Left ventricle myocardium inferior (tissue), 1 donor: ENCODE results near the gene SUMO3. TPM values are rescaled to one million over a fixed set of nuclear protein-coding genes. Genes with fewer than 3 reads are reported as not detected.

Source experiments
- DNase-seq: peaks from one replicate; pipeline ENCODE4 v3.0.0-alpha.2; 2020
- H3K27ac ChIP-seq: fragments of 200-600 bp; replicated peaks from 2 replicates; pipeline ENCODE4 v1.8.0; 2021
- H3K27me3 ChIP-seq: fragments of 200-600 bp; 2 replicates; pipeline ENCODE4 v1.8.0; 2021; ENCODE audit warnings: low read depth
- H3K36me3 ChIP-seq: fragments of 200-600 bp; 2 replicates; pipeline ENCODE4 v1.8.0; 2021
- H3K4me1 ChIP-seq: fragments of 200-600 bp; 2 replicates; pipeline ENCODE4 v1.8.0; 2021
- H3K4me3 ChIP-seq: fragments of 200-600 bp; 2 replicates; pipeline ENCODE4 v1.8.0; 2021; ENCODE audit warnings: mild to moderate bottlenecking, moderate library complexity
- H3K9me3 ChIP-seq: fragments of 200-600 bp; replicated peaks from 2 replicates; pipeline ENCODE4 v1.8.0; 2021
- CTCF ChIP-seq: fragments of 200-600 bp; IDR thresholded peaks from 2 replicates; pipeline ENCODE4 v1.8.0; 2021; ENCODE audit warnings: antibody characterized with exemption, mild to moderate bottlenecking, borderline replicate concordance
- intact Hi-C: fragments of 100-400 bp; cut with micrococcal nuclease; formaldehyde crosslinking; loops from one replicate; pipeline ENCODE4 v1.11.0; 2022
- total RNA-seq: library from RNA; stranded (reverse); fragmentation: NEBNext Ultra II Directional; extraction: Animal tissue kit (Norgen Biotek cat#: 25700); gene quantifications from one replicate; pipeline ENCODE4 v1.2.1, GENCODE V29; 2021
- donor health status: DM: no; HTN: yes; CAD: no; lungs with severe emphysema.

SUMO3 gene
- total RNA-seq, 1 donor from 2014 or later = 75.5 TPM

GRCh38 chr21:44765231-44766013 lies 52.4 kb downstream of the SUMO3 start:
- DNase-seq = no peak
- peaks cover 19% of the 10 kb centered on the region for H3K36me3 ChIP-seq
- no peak for TF ChIP-seq CTCF
- H3K27ac ChIP-seq = no peak overlapping the region
- no peaks in the 10 kb centered on the region for H3K27me3 ChIP-seq
- no peak overlapping the region for H3K4me3 ChIP-seq
- intact Hi-C loops = no loop called here
- peaks cover 9% of the 10 kb centered on the region for H3K4me1 ChIP-seq
- no peaks in the 10 kb centered on the region for H3K9me3 ChIP-seq

GRCh38 chr21:44764319-44765230 lies 53.3 kb downstream of the SUMO3 start:
- H3K27me3 ChIP-seq = no peaks in the 10 kb centered on the region
- intact Hi-C loops = no loop called here
- no peak overlapping the region for H3K27ac ChIP-seq
- peaks cover 10% of the 10 kb centered on the region for H3K36me3 ChIP-seq
- TF ChIP-seq CTCF = no peak
- no peak overlapping the region for H3K4me3 ChIP-seq
- H3K4me1 ChIP-seq = peaks cover 9% of the 10 kb centered on the region
- H3K9me3 ChIP-seq = no peaks in the 10 kb centered on the region
- DNase-seq = no peak

- H3K9me3 ChIP-seq = no peaks in the 10 kb centered on the region
- H3K4me3 ChIP-seq = no peak overlapping the region
- TF ChIP-seq CTCF = no peak
- intact Hi-C loops = no loop called here
- H3K27ac ChIP-seq = no peak overlapping the region
- H3K4me1 ChIP-seq = peaks cover 9% of the 10 kb centered on the region
- H3K27me3 ChIP-seq = no peaks in the 10 kb centered on the region
- DNase-seq = no peak
- H3K36me3 ChIP-seq = peaks cover 3% of the 10 kb centered on the region
These were observed 54.2 kb downstream of the SUMO3 start for GRCh38 chr21:44763451-44764318.

DNA sequence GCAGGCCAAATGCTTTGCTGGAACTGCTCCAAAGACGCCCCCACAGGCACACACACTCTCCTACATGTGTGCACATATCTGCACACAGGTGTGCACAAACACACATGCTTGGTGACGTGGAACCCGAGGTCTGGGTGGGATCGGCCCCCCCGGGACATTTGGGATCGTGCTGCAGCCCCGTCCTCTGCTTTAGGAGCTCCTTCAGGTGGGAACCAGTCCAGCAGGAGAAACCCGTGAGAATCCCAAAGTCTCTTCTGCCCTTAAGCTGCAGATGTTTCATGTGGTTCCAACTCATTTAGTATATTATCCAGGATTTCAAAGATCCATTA lies 54.8 kb downstream of the SUMO3 start:
- DNase-seq = no peak
- H3K9me3 ChIP-seq = no peaks in the 10 kb centered on the region

More for the DNA sequence above, 54.8 kb downstream of the SUMO3 start:
- H3K27ac ChIP-seq = no peak overlapping the region
- H3K27me3 ChIP-seq = no peaks in the 10 kb centered on the region
- H3K36me3 ChIP-seq = no peaks in the 10 kb centered on the region
- H3K4me1 ChIP-seq = peaks cover 9% of the 10 kb centered on the region
- no peak overlapping the region for H3K4me3 ChIP-seq
- intact Hi-C loops = no loop called here
- no peak for TF ChIP-seq CTCF
